PFSK-1 (cell line): Measurements from ENCODE around the gene PAOX.
A peak's percentile ranks its signal among the peaks of the same experiment; 100 is the strongest.

Experiments
- FOXP2 ChIP-seq: optimal IDR thresholded peaks from 2 replicates; pipeline ENCODE3; 2011; ENCODE audit warnings: borderline replicate concordance, control low read depth, inconsistent platforms; ENCODE audit not compliant: insufficient read depth; ENCODE audit errors: extremely low read length, extremely low read depth
- POLR2AphosphoS5 ChIP-seq: IDR thresholded peaks from 2 replicates; pipeline ENCODE4 v1.6.1; 2012; ENCODE audit warnings: low read depth, mild to moderate bottlenecking, control low read depth, low read length, moderate library complexity
- SIN3A ChIP-seq: IDR thresholded peaks from 2 replicates; pipeline ENCODE4 v1.6.1; 2012; ENCODE audit warnings: mild to moderate bottlenecking, low read length, moderate library complexity, borderline replicate concordance; ENCODE audit not compliant: insufficient read depth
- TAF1 ChIP-seq: IDR thresholded peaks from 2 replicates; pipeline ENCODE4 v1.6.1; 2012; ENCODE audit warnings: low read length, control low read depth, borderline replicate concordance; ENCODE audit not compliant: insufficient read depth
- TF ChIP-seq, protein P1 (sequence below), 2 experiments: IDR thresholded peaks; 2 replicates each; pipeline versions ENCODE4 v1.6.1 to v1.8.0; 2011 to 2012; ENCODE audit warnings: low read depth in 2 of 2, low read length in 2 of 2, control low read depth in 1 of 2, inconsistent platforms in 1 of 2, mild to moderate bottlenecking in 1 of 2, moderate library complexity in 1 of 2; ENCODE audit not compliant: insufficient read depth in 1 of 2

Gene PAOX

DNA sequence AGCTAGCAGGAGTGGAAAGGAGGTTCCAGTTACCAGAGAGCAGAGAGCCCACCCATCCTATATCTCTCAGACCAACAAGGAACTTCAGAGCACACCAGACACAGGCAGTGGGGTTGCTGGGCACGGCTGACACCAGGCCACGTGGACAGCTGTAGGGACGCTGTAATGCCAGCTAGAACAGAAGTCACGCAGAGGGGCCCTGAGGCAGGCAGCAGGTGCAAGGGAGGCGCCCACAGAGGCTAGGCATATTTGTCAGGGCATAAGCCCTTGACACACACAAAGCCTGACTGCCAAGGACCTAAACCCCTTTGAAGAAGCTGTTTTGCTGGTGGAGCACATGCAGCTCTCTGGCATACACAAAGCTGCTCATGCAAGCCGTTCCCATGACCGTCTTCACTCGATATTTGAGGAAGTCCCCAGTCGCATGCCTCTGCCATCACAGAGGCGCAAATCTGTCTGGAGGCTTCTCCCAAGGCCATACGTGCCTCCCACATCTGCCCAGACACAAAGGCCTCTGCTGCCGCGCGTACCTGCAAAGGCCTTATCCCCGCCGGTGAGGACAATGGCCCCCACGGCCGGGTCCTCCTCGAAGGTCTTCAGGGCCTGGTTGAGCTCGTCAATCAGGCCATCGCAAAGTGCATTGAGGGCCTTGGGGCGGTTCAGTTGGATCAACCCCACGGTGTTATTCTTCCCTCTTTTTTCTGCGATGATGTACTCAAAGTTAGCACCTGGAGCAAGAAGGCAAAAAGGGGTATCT, 8.9 kb upstream of the PAOX start:
- no peak for TF ChIP-seq SIN3A
- TF ChIP-seq, protein P1, sequence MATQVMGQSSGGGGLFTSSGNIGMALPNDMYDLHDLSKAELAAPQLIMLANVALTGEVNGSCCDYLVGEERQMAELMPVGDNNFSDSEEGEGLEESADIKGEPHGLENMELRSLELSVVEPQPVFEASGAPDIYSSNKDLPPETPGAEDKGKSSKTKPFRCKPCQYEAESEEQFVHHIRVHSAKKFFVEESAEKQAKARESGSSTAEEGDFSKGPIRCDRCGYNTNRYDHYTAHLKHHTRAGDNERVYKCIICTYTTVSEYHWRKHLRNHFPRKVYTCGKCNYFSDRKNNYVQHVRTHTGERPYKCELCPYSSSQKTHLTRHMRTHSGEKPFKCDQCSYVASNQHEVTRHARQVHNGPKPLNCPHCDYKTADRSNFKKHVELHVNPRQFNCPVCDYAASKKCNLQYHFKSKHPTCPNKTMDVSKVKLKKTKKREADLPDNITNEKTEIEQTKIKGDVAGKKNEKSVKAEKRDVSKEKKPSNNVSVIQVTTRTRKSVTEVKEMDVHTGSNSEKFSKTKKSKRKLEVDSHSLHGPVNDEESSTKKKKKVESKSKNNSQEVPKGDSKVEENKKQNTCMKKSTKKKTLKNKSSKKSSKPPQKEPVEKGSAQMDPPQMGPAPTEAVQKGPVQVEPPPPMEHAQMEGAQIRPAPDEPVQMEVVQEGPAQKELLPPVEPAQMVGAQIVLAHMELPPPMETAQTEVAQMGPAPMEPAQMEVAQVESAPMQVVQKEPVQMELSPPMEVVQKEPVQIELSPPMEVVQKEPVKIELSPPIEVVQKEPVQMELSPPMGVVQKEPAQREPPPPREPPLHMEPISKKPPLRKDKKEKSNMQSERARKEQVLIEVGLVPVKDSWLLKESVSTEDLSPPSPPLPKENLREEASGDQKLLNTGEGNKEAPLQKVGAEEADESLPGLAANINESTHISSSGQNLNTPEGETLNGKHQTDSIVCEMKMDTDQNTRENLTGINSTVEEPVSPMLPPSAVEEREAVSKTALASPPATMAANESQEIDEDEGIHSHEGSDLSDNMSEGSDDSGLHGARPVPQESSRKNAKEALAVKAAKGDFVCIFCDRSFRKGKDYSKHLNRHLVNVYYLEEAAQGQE (IDR thresholded peaks at IDR 0.05; ENCODE audit: insufficient read depth in 1 of 2, low read depth in 2 of 2, low read length in 2 of 2) = no peak
- no peak for TF ChIP-seq POLR2AphosphoS5
- no peak for TF ChIP-seq TAF1
- TF ChIP-seq FOXP2 = no peak

DNA sequence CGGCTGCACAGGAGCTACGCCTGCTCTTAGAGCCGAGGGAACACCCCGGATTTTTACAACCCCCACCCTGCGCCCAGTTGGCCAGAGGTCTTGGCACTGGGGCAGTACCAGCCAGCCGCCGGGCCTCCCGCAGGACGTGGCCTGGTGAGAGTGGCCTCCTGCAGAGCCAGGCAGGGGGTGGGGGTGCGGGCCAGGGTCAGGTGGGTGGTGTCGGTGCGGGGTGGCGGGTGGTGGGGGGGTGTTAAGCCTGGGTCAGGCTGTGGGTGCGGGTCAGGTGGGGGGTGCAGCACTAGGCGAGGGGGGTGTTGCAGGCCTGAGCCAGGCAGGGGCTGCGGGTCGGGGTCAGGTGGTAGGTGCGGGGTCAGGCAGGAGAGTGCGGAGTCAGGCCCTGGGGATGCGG, 6.6 kb upstream of the PAOX start:
- TF ChIP-seq TAF1 (no peak), POLR2AphosphoS5 (no peak), FOXP2 (no peak), SIN3A (no peak)
- TF ChIP-seq, protein P1 (IDR thresholded peaks at IDR 0.05; ENCODE audit: insufficient read depth in 1 of 2, low read depth in 2 of 2, low read length in 2 of 2) = no peak

DNA sequence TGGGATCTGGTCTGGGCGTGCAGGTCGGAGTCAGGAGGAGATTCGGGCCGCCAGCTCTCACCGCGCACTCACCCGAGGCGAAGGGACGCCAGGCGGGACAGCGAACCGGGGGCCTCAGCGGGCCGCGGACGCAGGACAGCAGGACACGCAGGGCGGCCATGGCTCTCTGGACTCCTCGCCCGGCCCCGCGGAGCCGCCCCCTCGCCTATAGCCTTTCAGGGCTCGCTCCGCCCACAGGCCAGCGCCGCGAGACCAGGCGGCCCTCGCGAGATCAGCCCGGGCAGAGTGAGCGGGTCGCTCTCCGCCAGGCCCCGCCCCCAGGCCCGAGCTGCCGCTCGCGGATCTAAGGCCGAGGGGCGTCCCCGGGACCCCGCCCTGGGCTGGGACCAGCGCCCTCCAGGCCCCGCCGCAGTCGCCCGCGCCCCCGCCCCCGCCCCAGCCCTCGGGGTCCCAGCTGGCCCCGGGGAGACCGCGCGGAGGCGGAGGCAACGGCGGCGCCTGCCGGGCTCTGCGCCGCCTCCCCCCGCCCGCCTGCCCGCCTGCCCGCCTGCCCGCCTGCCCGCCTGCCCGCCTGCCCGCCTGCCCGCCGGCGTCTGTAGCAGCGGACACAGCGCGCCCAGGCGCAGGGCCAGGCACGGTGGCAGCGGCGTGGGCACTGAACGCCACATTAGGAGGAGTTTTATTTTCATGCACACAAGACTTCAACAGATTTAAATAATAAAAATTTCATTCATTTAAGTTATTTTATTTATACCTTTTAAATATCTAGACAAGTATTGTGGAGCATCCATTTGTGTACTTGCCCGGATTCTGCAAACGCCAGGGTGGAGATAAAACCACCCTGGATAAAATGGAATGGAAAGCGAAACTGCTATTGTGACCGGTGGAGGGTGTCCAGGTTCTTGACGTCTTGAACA, 5.6 kb upstream of the PAOX start, which contains the start of gene ECHS1:
ECHS1 (minus strand) TSS at position 181 of the 917 bp plus-strand sequence; CDS start at position 160, 21 bp downstream.
- peak; percentile 48; the same call in 1 of the 2 replicates for TF ChIP-seq TAF1
- peak; percentile 83 for TF ChIP-seq POLR2AphosphoS5
- TF ChIP-seq, protein P1 (IDR thresholded peaks at IDR 0.05; ENCODE audit: insufficient read depth in 1 of 2, low read depth in 2 of 2, low read length in 2 of 2) = no peak
- 0 out of 2 replicates have a peak, but pooled peaks have one; percentile 51 for TF ChIP-seq SIN3A
- no peak for TF ChIP-seq FOXP2

DNA sequence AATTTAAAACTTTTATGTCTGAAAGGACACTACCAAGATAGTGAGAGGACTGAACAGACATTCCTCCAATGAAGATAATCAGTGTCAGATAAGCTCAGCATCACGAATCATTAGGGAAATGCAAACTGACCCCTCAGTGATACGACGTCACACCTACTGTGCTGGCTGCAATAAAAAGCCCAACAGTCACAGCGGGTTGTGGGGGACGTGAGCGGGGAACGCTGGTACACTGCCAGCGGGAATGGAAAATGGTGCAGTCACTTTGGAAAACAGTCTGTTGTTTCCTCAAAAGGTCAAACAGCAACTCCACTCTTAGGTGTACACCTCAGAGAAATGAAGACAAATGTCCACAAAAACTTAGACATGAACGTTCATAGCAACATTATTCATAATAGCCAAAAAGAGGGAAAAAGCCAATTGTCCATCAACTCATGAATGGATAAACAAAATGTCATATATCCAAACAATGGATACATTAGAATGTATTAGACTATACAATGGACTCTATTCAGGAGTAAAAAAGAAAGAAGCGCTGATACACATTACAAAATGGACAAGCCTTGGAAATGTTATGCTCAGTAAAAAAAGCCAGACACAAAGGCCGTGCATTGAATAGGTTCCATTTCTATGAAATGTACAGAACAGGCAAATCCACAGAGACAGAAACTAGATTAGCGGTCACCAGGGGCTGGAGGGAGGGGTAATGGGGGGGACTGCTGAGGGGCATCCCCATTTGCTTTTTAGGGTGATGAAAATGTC, 3.5 kb upstream of the PAOX start:
- TF ChIP-seq TAF1 = no peak
- no peak for TF ChIP-seq FOXP2
- TF ChIP-seq, protein P1 (IDR thresholded peaks at IDR 0.05; ENCODE audit: insufficient read depth in 1 of 2, low read depth in 2 of 2, low read length in 2 of 2) = no peak
- no peak for TF ChIP-seq POLR2AphosphoS5
- no peak for TF ChIP-seq SIN3A
